Skeletal muscle satellite cell (primary cell): ENCODE results near the gene RAB40A.

Source experiments
- H3K27me3 ChIP-seq: 2 replicates; pipeline ENCODE4 v1.7.0; 2013; ENCODE audit warnings: low read length; ENCODE audit not compliant: control insufficient read depth, insufficient read depth
- H3K36me3 ChIP-seq: 2 replicates; pipeline ENCODE4 v1.7.0; 2013; ENCODE audit warnings: mild to moderate bottlenecking, control low read depth, low read length; ENCODE audit not compliant: insufficient read depth
- H3K4me1 ChIP-seq: 2 replicates; pipeline ENCODE4 v1.7.0; 2013; ENCODE audit warnings: low read length; ENCODE audit not compliant: control insufficient read depth, insufficient read depth
- H3K4me2 ChIP-seq: 2 replicates; pipeline ENCODE4 v1.7.0; 2013; ENCODE audit warnings: mild to moderate bottlenecking, low read length
- H3K4me3 ChIP-seq: 2 replicates; pipeline ENCODE4 v1.7.0; 2013; ENCODE audit warnings: low read length
- H3K9ac ChIP-seq: 2 replicates; pipeline ENCODE4 v1.7.0; 2013; ENCODE audit warnings: mild to moderate bottlenecking, low read depth, low read length, moderate library complexity
- H3K9me3 ChIP-seq: replicated peaks from 2 replicates; pipeline ENCODE4 v1.7.0; 2013; ENCODE audit warnings: mild to moderate bottlenecking, control low read depth, low read length

RAB40A gene

DNA sequence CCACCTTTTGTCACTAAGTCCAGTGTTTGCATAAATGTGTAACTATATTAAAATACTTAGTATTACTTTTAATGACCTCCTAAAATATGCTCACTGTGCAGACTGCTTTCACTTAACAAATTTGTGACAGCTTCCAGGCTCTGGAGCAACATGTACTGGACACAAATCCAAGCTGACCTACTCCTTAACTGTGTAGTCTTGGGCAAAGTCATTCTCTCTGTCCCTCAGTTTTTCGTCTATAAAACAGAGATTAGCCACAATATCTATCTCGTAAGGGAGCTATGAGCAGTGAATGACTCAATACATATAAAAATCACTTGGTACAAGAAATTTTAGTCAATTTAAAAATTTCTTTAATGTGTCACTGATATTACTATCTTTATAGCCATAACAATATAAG lies 20.4 kb upstream of the RAB40A start:
- Histone ChIP-seq H3K36me3 (no peaks in the 10 kb centered on the region), H3K4me2 (peak overlapping the region; percentile 22), H3K9ac (peak overlapping the region; percentile 75), H3K9me3 (no peaks in the 10 kb centered on the region), H3K4me1 (peaks cover 57% of the 10 kb centered on the region), H3K4me3 (peak overlapping the region; percentile 13), H3K27me3 (peaks cover 4% of the 10 kb centered on the region)

GRCh38 chrX:103538728-103539127 lies 19.4 kb upstream of the RAB40A start:
- Histone ChIP-seq H3K4me1 (peaks cover 65% of the 10 kb centered on the region), H3K36me3 (no peaks in the 10 kb centered on the region), H3K4me2 (peak overlapping the region; percentile 23), H3K4me3 (no peak overlapping the region), H3K9me3 (no peaks in the 10 kb centered on the region), H3K27me3 (peaks cover 4% of the 10 kb centered on the region), H3K9ac (peak overlapping the region; percentile 80)

GRCh38 chrX:103537871-103538387 lies 18.6 kb upstream of the RAB40A start:
- H3K4me1 ChIP-seq: peaks cover 67% of the 10 kb centered on the region
- H3K27me3 ChIP-seq: no peaks in the 10 kb centered on the region
- no peak overlapping the region for H3K4me3 ChIP-seq
- no peaks in the 10 kb centered on the region for H3K9me3 ChIP-seq
- no peaks in the 10 kb centered on the region for H3K36me3 ChIP-seq
- H3K9ac ChIP-seq: peak overlapping the region; percentile 80
- H3K4me2 ChIP-seq: peak overlapping the region; percentile 23

- Histone ChIP-seq H3K9ac (peak overlapping the region; percentile 72), H3K9me3 (no peaks in the 10 kb centered on the region), H3K4me2 (no peak overlapping the region), H3K4me1 (peaks cover 78% of the 10 kb centered on the region), H3K36me3 (no peaks in the 10 kb centered on the region), H3K27me3 (no peaks in the 10 kb centered on the region), H3K4me3 (no peak overlapping the region)
These were observed 17.4 kb upstream of the RAB40A start for GRCh38 chrX:103536732-103537131.

- H3K9ac ChIP-seq: peak overlapping the region; percentile 86
- H3K4me1 ChIP-seq: peaks cover 82% of the 10 kb centered on the region
- no peaks in the 10 kb centered on the region for H3K27me3 ChIP-seq
- H3K36me3 ChIP-seq: no peaks in the 10 kb centered on the region
- H3K4me3 ChIP-seq: no peak overlapping the region
- H3K4me2 ChIP-seq: peak overlapping the region; percentile 10
- no peaks in the 10 kb centered on the region for H3K9me3 ChIP-seq
These were observed 16.8 kb upstream of the RAB40A start for GRCh38 chrX:103536071-103536470.

GRCh38 chrX:103535206-103535605 lies 15.9 kb upstream of the RAB40A start:
- no peaks in the 10 kb centered on the region for H3K36me3 ChIP-seq
- H3K4me3 ChIP-seq: no peak overlapping the region
- H3K9me3 ChIP-seq: no peaks in the 10 kb centered on the region
- H3K4me2 ChIP-seq: no peak overlapping the region
- peaks cover 83% of the 10 kb centered on the region for H3K4me1 ChIP-seq
- no peaks in the 10 kb centered on the region for H3K27me3 ChIP-seq
- peak overlapping the region; percentile 86 for H3K9ac ChIP-seq

- H3K36me3 ChIP-seq: no peaks in the 10 kb centered on the region
- peak overlapping the region; percentile 84 for H3K4me2 ChIP-seq
- H3K4me3 ChIP-seq: peak overlapping the region; percentile 63
- H3K9ac ChIP-seq: peak overlapping the region; percentile 86
- H3K27me3 ChIP-seq: no peaks in the 10 kb centered on the region
- peaks cover 72% of the 10 kb centered on the region for H3K4me1 ChIP-seq
- no peaks in the 10 kb centered on the region for H3K9me3 ChIP-seq
These were observed 14.4 kb upstream of the RAB40A start for GRCh38 chrX:103533511-103534216.

DNA sequence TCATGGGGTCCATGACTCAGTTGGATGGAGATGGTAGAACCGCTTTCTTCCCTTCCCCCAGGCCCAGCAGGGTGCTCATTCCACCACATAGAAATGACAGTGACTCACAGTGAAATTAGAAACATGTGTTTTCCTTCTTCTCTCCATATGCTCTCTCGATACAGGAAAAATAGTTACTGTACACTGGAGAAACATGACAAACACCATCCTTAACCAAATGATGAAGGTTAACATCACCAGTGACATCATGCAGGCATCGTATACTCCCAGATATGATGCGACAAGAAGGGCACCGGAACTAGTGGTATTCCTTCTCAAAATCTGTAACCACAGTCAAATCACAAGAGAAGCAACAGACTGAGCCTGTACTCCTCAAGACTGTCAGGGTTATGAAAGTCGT lies 11.7 kb upstream of the RAB40A start:
- H3K4me1 ChIP-seq: peaks cover 48% of the 10 kb centered on the region
- no peak overlapping the region for H3K4me3 ChIP-seq
- H3K9me3 ChIP-seq: no peaks in the 10 kb centered on the region
- H3K27me3 ChIP-seq: peaks cover 5% of the 10 kb centered on the region
- H3K4me2 ChIP-seq: peak overlapping the region; percentile 44
- no peaks in the 10 kb centered on the region for H3K36me3 ChIP-seq
- peak overlapping the region; percentile 67 for H3K9ac ChIP-seq

DNA sequence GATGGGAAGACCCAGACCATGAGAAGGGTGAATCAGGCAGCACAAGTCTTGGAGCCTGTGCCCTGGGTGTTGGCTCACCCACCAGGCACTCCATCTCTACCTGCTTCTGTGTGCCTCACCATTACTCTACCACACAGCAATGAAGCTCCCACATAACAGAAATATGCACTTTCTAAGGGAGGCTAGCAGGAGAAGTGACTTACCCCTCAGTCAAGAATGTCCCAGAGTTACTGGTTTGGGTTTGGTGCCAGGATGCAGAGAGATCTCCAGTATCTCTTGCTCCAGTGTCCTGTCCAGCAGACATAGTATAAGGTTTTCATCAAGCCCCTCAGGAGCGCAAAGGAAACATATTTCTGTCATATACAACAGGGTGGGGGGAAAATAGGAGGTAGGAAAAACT lies 11.3 kb upstream of the RAB40A start:
- Histone ChIP-seq H3K9me3 (no peaks in the 10 kb centered on the region), H3K9ac (peak overlapping the region; percentile 67), H3K4me2 (peak overlapping the region; percentile 44), H3K4me1 (peaks cover 44% of the 10 kb centered on the region), H3K36me3 (no peaks in the 10 kb centered on the region), H3K4me3 (no peak overlapping the region), H3K27me3 (peaks cover 10% of the 10 kb centered on the region)

- Histone ChIP-seq H3K4me2 (no peak overlapping the region), H3K9me3 (no peaks in the 10 kb centered on the region), H3K36me3 (no peaks in the 10 kb centered on the region), H3K4me1 (peaks cover 35% of the 10 kb centered on the region), H3K27me3 (peaks cover 10% of the 10 kb centered on the region), H3K9ac (no peak overlapping the region), H3K4me3 (no peak overlapping the region)
These were observed 10.3 kb upstream of the RAB40A start for GRCh38 chrX:103529550-103529949.

DNA sequence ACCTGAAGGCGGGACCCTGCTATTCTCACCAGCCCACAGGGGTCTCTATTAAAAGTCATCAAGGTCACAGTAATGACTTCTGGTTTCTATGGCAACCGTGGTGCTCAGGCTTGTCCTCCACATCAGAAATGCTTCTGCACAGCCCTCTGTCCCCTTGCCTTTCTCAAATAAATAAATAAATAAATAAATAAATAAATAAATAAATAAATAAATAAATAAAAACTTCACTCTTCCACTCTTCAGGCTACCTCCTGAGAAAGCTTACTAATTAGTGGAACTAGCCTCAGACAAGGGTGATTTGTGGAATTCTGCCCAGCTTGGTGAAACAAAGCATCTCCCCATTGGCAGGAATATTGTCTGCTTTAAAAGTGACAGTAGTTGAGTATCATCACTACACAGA lies 5.5 kb upstream of the RAB40A start:
- Histone ChIP-seq H3K27me3 (peaks cover 15% of the 10 kb centered on the region), H3K9me3 (no peaks in the 10 kb centered on the region)

DNA sequence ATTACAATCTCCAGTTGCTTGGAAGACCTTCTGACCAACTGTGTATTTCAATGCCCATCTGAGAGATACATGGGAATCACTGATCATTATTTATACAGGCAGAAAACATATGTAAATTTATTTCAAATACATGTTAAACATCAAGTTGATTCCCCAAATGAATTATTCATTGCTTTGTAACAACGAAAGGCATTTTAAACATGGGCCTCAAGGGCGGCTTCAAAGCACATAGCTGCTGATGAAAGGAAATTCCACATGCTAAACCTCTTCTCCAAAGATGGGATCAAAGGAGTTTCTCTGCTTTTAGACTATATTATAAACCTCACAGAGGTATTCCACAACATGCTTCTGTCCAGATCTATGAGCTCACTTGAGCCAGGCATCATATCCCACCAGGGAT lies 4.3 kb upstream of the RAB40A start:
- H3K27me3 ChIP-seq: peaks cover 14% of the 10 kb centered on the region

More for the DNA sequence above, 5.5 kb upstream of the RAB40A start:
- Histone ChIP-seq H3K4me1 (peaks cover 12% of the 10 kb centered on the region), H3K9ac (no peak overlapping the region), H3K36me3 (no peaks in the 10 kb centered on the region), H3K4me2 (no peak overlapping the region), H3K4me3 (no peak overlapping the region)

More for the DNA sequence above, 4.3 kb upstream of the RAB40A start:
- Histone ChIP-seq H3K4me3 (no peak overlapping the region), H3K9me3 (no peaks in the 10 kb centered on the region), H3K4me1 (peaks cover 20% of the 10 kb centered on the region), H3K4me2 (no peak overlapping the region), H3K36me3 (no peaks in the 10 kb centered on the region), H3K9ac (no peak overlapping the region)
